ENCODE results near the gene CUX1.

GRCh38 chr7:102285540-102286236 lies 468.3 kb downstream of the CUX1 start:
- TF ChIP-seq ZNF232 (CRISPR knock-in tag; IDR thresholded peaks at IDR 0.05) (no peak), STAT6 (CRISPR knock-in tag; conservative IDR thresholded peaks at IDR 0.05; ENCODE audit: low read depth) (no peak)
- TF ChIP-seq, protein P1, sequence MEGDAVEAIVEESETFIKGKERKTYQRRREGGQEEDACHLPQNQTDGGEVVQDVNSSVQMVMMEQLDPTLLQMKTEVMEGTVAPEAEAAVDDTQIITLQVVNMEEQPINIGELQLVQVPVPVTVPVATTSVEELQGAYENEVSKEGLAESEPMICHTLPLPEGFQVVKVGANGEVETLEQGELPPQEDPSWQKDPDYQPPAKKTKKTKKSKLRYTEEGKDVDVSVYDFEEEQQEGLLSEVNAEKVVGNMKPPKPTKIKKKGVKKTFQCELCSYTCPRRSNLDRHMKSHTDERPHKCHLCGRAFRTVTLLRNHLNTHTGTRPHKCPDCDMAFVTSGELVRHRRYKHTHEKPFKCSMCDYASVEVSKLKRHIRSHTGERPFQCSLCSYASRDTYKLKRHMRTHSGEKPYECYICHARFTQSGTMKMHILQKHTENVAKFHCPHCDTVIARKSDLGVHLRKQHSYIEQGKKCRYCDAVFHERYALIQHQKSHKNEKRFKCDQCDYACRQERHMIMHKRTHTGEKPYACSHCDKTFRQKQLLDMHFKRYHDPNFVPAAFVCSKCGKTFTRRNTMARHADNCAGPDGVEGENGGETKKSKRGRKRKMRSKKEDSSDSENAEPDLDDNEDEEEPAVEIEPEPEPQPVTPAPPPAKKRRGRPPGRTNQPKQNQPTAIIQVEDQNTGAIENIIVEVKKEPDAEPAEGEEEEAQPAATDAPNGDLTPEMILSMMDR (IDR thresholded peaks at IDR 0.05) = no peak
- TF ChIP-seq, protein P2, sequence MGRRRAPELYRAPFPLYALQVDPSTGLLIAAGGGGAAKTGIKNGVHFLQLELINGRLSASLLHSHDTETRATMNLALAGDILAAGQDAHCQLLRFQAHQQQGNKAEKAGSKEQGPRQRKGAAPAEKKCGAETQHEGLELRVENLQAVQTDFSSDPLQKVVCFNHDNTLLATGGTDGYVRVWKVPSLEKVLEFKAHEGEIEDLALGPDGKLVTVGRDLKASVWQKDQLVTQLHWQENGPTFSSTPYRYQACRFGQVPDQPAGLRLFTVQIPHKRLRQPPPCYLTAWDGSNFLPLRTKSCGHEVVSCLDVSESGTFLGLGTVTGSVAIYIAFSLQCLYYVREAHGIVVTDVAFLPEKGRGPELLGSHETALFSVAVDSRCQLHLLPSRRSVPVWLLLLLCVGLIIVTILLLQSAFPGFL (CRISPR knock-in tag; IDR thresholded peaks at IDR 0.05; ENCODE audit: borderline replicate concordance) = no peak
